ENCODE measurements around the gene DAB1.
A peak's percentile ranks its signal among the peaks of the same experiment; 100 is the strongest.

DAB1 gene

GRCh38 chr1:57235730-57236510 lies 187.9 kb downstream of the DAB1 start:
- TF ChIP-seq CTCF (IDR thresholded peaks at IDR 0.05; ENCODE audit: control insufficient read depth, insufficient read depth, low read depth, low read length, missing control alignments) = no peak
- no peak for DNase-seq (ENCODE audit: low read depth)
- no peak overlapping the region for H3K4me3 ChIP-seq (ENCODE audit: control insufficient read depth, low read depth, low read length)

GRCh38 chr1:57234459-57234858 lies 189.4 kb downstream of the DAB1 start:
- no peak overlapping the region for H3K4me3 ChIP-seq (ENCODE audit: control insufficient read depth, low read depth, low read length)
- no peak for TF ChIP-seq CTCF (IDR thresholded peaks at IDR 0.05; ENCODE audit: control insufficient read depth, insufficient read depth, low read depth, low read length, missing control alignments)
- no peak for DNase-seq (ENCODE audit: low read depth)

DNA sequence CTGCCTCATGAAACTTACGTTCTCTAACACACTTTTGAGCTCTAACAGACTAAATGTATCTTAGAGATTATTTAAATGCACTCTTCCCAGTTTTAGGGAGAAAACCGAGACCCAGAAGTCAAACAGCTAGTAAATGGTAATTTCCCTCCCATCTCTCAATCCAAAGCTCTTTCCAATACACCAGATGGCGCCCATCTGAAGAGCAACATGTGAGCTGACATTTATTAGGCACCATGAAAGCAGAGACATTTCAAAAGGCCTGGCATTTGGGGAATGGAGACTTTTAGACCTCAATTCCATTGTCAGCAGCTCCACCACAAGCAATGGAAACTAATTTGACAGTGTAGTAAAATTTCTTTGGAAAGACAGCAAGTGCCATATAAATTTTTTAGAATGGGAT lies 191.4 kb downstream of the DAB1 start:
- H3K4me3 ChIP-seq (ENCODE audit: control insufficient read depth, low read depth, low read length) = no peak overlapping the region
- DNase-seq (ENCODE audit: low read depth) = no peak
- TF ChIP-seq CTCF (IDR thresholded peaks at IDR 0.05; ENCODE audit: control insufficient read depth, insufficient read depth, low read depth, low read length, missing control alignments) = peak; percentile 12

- no peak overlapping the region for H3K4me3 ChIP-seq (ENCODE audit: control insufficient read depth, low read depth, low read length)
- DNase-seq (ENCODE audit: low read depth) = no peak
- TF ChIP-seq CTCF (IDR thresholded peaks at IDR 0.05; ENCODE audit: control insufficient read depth, insufficient read depth, low read depth, low read length, missing control alignments) = no peak
Observed at GRCh38 chr1:57229998-57230397, 193.9 kb downstream of the DAB1 start.

DNA sequence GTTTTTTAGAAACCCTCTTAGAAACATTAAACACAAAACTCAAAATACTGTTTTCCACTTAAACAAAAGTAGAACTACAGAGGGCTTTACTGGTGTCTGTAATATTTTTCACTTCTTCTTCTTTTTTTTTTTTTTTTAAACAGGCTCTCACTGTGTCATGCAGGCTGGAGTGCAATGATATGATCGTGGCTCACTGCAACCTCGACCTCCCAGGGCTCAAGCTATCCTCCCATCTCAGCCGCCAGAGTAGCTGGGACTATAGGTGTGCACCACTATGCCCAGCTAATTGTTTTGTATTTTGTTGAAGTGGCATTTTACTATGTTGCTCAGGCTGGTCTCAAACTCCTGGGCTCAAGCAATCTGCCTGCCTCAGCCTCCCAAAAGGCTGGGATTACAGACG lies 194.8 kb downstream of the DAB1 start:
- H3K4me3 ChIP-seq (ENCODE audit: control insufficient read depth, low read depth, low read length) = no peak overlapping the region
- no peak for TF ChIP-seq CTCF (IDR thresholded peaks at IDR 0.05; ENCODE audit: control insufficient read depth, insufficient read depth, low read depth, low read length, missing control alignments)
- DNase-seq (ENCODE audit: low read depth) = no peak

GRCh38 chr1:57222801-57223200 lies 201.1 kb downstream of the DAB1 start:
- DNase-seq (ENCODE audit: low read depth) = no peak
- no peak for TF ChIP-seq CTCF (IDR thresholded peaks at IDR 0.05; ENCODE audit: control insufficient read depth, insufficient read depth, low read depth, low read length, missing control alignments)
- no peak overlapping the region for H3K4me3 ChIP-seq (ENCODE audit: control insufficient read depth, low read depth, low read length)
